ENCODE measurements around the gene PSMA2. TPM values are rescaled to one million over a fixed set of nuclear protein-coding genes. Genes with fewer than 3 reads are reported as not detected.

The PSMA2 gene
- total RNA-seq, 1 donor from 2014 or later = 209 TPM

- Mint-ChIP-seq H3K27ac (no peak overlapping the region), H3K27me3 (peaks cover 2% of the 10 kb centered on the region), H3K4me3 (no peak overlapping the region), H3K9me3 (no peaks in the 10 kb centered on the region), H3K36me3 (ENCODE audit: low read depth) (no peaks in the 10 kb centered on the region), H3K4me1 (no peaks in the 10 kb centered on the region)
- intact Hi-C loops (cut with micrococcal nuclease) = no loop called here
- no peak for DNase-seq
Observed at GRCh38 chr7:42956062-42956461, 24.1 kb upstream of the PSMA2 start.

GRCh38 chr7:42953994-42954393 is 22.0 kb upstream of the PSMA2 start:
- H3K4me1 Mint-ChIP-seq = peaks cover 1% of the 10 kb centered on the region
- H3K9me3 Mint-ChIP-seq = no peaks in the 10 kb centered on the region
- intact Hi-C loops (cut with micrococcal nuclease) = no loop called here
- H3K27ac Mint-ChIP-seq = no peak overlapping the region
- no peaks in the 10 kb centered on the region for H3K27me3 Mint-ChIP-seq
- no peaks in the 10 kb centered on the region for H3K36me3 Mint-ChIP-seq (ENCODE audit: low read depth)
- DNase-seq = no peak
- H3K4me3 Mint-ChIP-seq = no peak overlapping the region

GRCh38 chr7:42952328-42952727 is 20.4 kb upstream of the PSMA2 start:
- Mint-ChIP-seq H3K4me1 (peaks cover 1% of the 10 kb centered on the region), H3K27ac (no peak overlapping the region), H3K4me3 (no peak overlapping the region), H3K27me3 (no peaks in the 10 kb centered on the region), H3K9me3 (no peaks in the 10 kb centered on the region), H3K36me3 (ENCODE audit: low read depth) (no peaks in the 10 kb centered on the region)
- intact Hi-C loops (cut with micrococcal nuclease) = no loop called here
- no peak for DNase-seq

GRCh38 chr7:42950417-42950816 is 18.4 kb upstream of the PSMA2 start:
- H3K27ac Mint-ChIP-seq = no peak overlapping the region
- peaks cover 14% of the 10 kb centered on the region for H3K4me1 Mint-ChIP-seq
- intact Hi-C loops (cut with micrococcal nuclease) = no loop called here
- no peak for DNase-seq
- H3K4me3 Mint-ChIP-seq = no peak overlapping the region
- no peaks in the 10 kb centered on the region for H3K9me3 Mint-ChIP-seq
- H3K36me3 Mint-ChIP-seq (ENCODE audit: low read depth) = no peaks in the 10 kb centered on the region
- no peaks in the 10 kb centered on the region for H3K27me3 Mint-ChIP-seq

- H3K9me3 Mint-ChIP-seq = no peaks in the 10 kb centered on the region
- intact Hi-C loops (cut with micrococcal nuclease) = no loop called here
- no peak overlapping the region for H3K4me3 Mint-ChIP-seq
- no peak overlapping the region for H3K27ac Mint-ChIP-seq
- no peak for DNase-seq
- H3K4me1 Mint-ChIP-seq = peaks cover 16% of the 10 kb centered on the region
- no peaks in the 10 kb centered on the region for H3K27me3 Mint-ChIP-seq
- no peaks in the 10 kb centered on the region for H3K36me3 Mint-ChIP-seq (ENCODE audit: low read depth)
Observed at GRCh38 chr7:42947521-42947920, 15.5 kb upstream of the PSMA2 start.

- peak overlapping the region; percentile 79 for H3K4me3 Mint-ChIP-seq
- no peak for DNase-seq
- H3K27ac Mint-ChIP-seq = no peak overlapping the region
- no peaks in the 10 kb centered on the region for H3K27me3 Mint-ChIP-seq
- H3K9me3 Mint-ChIP-seq = no peaks in the 10 kb centered on the region
- H3K4me1 Mint-ChIP-seq = peaks cover 16% of the 10 kb centered on the region
- no peaks in the 10 kb centered on the region for H3K36me3 Mint-ChIP-seq (ENCODE audit: low read depth)
- intact Hi-C loops (cut with micrococcal nuclease) = no loop called here
Observed at GRCh38 chr7:42946627-42946950, 14.6 kb upstream of the PSMA2 start.

GRCh38 chr7:42945821-42946626 is 14.1 kb upstream of the PSMA2 start:
- Mint-ChIP-seq H3K27ac (peak overlapping the region; percentile 90), H3K9me3 (no peaks in the 10 kb centered on the region), H3K36me3 (ENCODE audit: low read depth) (no peaks in the 10 kb centered on the region), H3K4me3 (peak overlapping the region; percentile 79), H3K27me3 (no peaks in the 10 kb centered on the region), H3K4me1 (peaks cover 17% of the 10 kb centered on the region)
- intact Hi-C loops (cut with micrococcal nuclease) = no loop called here
- DNase-seq = peak; percentile 82

GRCh38 chr7:42940985-42941847 is 9.2 kb upstream of the PSMA2 start:
- H3K4me3 Mint-ChIP-seq = no peak overlapping the region
- no peaks in the 10 kb centered on the region for H3K9me3 Mint-ChIP-seq
- DNase-seq = peak; percentile 93
- no peak overlapping the region for H3K27ac Mint-ChIP-seq
- peaks cover 30% of the 10 kb centered on the region for H3K4me1 Mint-ChIP-seq
- intact Hi-C loops (cut with micrococcal nuclease) = loop anchor here (1.0 to 5.0 kb wide), 7 partner anchors 9 to 896 kb away; partner anchors contain the start of genes COA1, MRPL32 and PSMA2
- no peaks in the 10 kb centered on the region for H3K27me3 Mint-ChIP-seq
- H3K36me3 Mint-ChIP-seq (ENCODE audit: low read depth) = peaks cover 30% of the 10 kb centered on the region

- H3K27ac Mint-ChIP-seq = peak overlapping the region; percentile 63
- peaks cover 28% of the 10 kb centered on the region for H3K4me1 Mint-ChIP-seq
- intact Hi-C loops (cut with micrococcal nuclease) = loop anchor here (1.0 to 10.0 kb wide), 7 partner anchors 7 to 1055 kb away; partner anchors contain the start of genes COA1, MRPL32 and PSMA2
- DNase-seq = no peak
- H3K9me3 Mint-ChIP-seq = no peaks in the 10 kb centered on the region
- H3K36me3 Mint-ChIP-seq (ENCODE audit: low read depth) = peaks cover 41% of the 10 kb centered on the region
- no peaks in the 10 kb centered on the region for H3K27me3 Mint-ChIP-seq
- peak overlapping the region; percentile 18 for H3K4me3 Mint-ChIP-seq
Observed at GRCh38 chr7:42939457-42940240, 7.7 kb upstream of the PSMA2 start.

- no peak overlapping the region for H3K27ac Mint-ChIP-seq
- no peak overlapping the region for H3K4me3 Mint-ChIP-seq
- DNase-seq = no peak
- intact Hi-C loops (cut with micrococcal nuclease) = loop anchor here (10.0 kb wide), 1 partner anchor 1051 kb away; no protein-coding TSS in a partner anchor
- H3K36me3 Mint-ChIP-seq (ENCODE audit: low read depth) = peaks cover 56% of the 10 kb centered on the region
- H3K27me3 Mint-ChIP-seq = no peaks in the 10 kb centered on the region
- H3K4me1 Mint-ChIP-seq = peaks cover 38% of the 10 kb centered on the region
- no peaks in the 10 kb centered on the region for H3K9me3 Mint-ChIP-seq
Observed at GRCh38 chr7:42935861-42936260, 3.9 kb upstream of the PSMA2 start.

GRCh38 chr7:42934291-42934690 is 2.3 kb upstream of the PSMA2 start:
- H3K4me3 Mint-ChIP-seq = peak overlapping the region; percentile 97
- no peak overlapping the region for H3K27ac Mint-ChIP-seq
- DNase-seq = no peak
- H3K27me3 Mint-ChIP-seq = no peaks in the 10 kb centered on the region
- H3K36me3 Mint-ChIP-seq (ENCODE audit: low read depth) = peaks cover 52% of the 10 kb centered on the region
- H3K4me1 Mint-ChIP-seq = peaks cover 39% of the 10 kb centered on the region
- no peaks in the 10 kb centered on the region for H3K9me3 Mint-ChIP-seq
- intact Hi-C loops (cut with micrococcal nuclease) = loop anchor here (5.0 to 10.0 kb wide), 2 partner anchors 648 to 1049 kb away; partner anchors contain the start of gene STK17A

GRCh38 chr7:42932811-42933591 is 1.0 kb upstream of the PSMA2 start:
- H3K9me3 Mint-ChIP-seq = no peaks in the 10 kb centered on the region
- peak overlapping the region; percentile 97 for H3K4me3 Mint-ChIP-seq
- intact Hi-C loops (cut with micrococcal nuclease) = loop anchor here (1.0 to 10.0 kb wide), 5 partner anchors 7 to 1048 kb away; partner anchors contain the start of genes C7orf25 and STK17A
- peak overlapping the region; percentile 99 for H3K27ac Mint-ChIP-seq
- peak; percentile 68 for DNase-seq
- peaks cover 48% of the 10 kb centered on the region for H3K4me1 Mint-ChIP-seq
- H3K27me3 Mint-ChIP-seq = no peaks in the 10 kb centered on the region
- peaks cover 49% of the 10 kb centered on the region for H3K36me3 Mint-ChIP-seq (ENCODE audit: low read depth)

- Mint-ChIP-seq H3K4me1 (peaks cover 50% of the 10 kb centered on the region), H3K27me3 (no peaks in the 10 kb centered on the region), H3K36me3 (ENCODE audit: low read depth) (peaks cover 50% of the 10 kb centered on the region), H3K4me3 (peak overlapping the region; percentile 97), H3K27ac (peak overlapping the region; percentile 99), H3K9me3 (no peaks in the 10 kb centered on the region)
- DNase-seq = peak; percentile 85
- intact Hi-C loops (cut with micrococcal nuclease) = loop anchor here (5.0 to 10.0 kb wide), 2 partner anchors 651 to 1047 kb away; partner anchors contain the start of gene STK17A
Observed at GRCh38 chr7:42931447-42931833, 534 bp downstream of the PSMA2 start.
